K562 (cell line): ENCODE results near the gene VPS13D. TPM values are rescaled to one million over a fixed set of nuclear protein-coding genes. Genes with fewer than 3 reads are reported as not detected.

Experiments
- BHLHE40 ChIP-seq: IDR thresholded peaks from 2 replicates; pipeline ENCODE4 v1.6.1; 2011; ENCODE audit warnings: low read length, improper control_type of control experiment
- BRCA1 ChIP-seq, 2 experiments: fragments of 450-650 bp in 1 of 2; sonication (generic) in 1 of 2; formaldehyde crosslinking in 1 of 2; IDR thresholded peaks; 2 replicates each; pipeline versions ENCODE4 v1.5.0 to v1.6.1; 2017 to 2020; ENCODE audit warnings: mild to moderate bottlenecking in 1 of 2, missing genetic modification reagents in 1 of 2
- CEBPB ChIP-seq: fragments of 450-650 bp; IDR thresholded peaks from 2 replicates; pipeline ENCODE4 v1.6.1; 2016; ENCODE audit warnings: missing genetic modification characterization, missing compliant biosample characterization
- ELF1 ChIP-seq: fragments of 200-800 bp; sonication (Bioruptor generic); IDR thresholded peaks from 2 replicates; pipeline ENCODE4 v1.6.1; 2016; ENCODE audit warnings: missing genetic modification characterization, missing compliant biosample characterization
- GABPA ChIP-seq: fragments of 200-800 bp; sonication (Bioruptor generic); conservative IDR thresholded peaks from 2 replicates; pipeline ENCODE4 v1.6.1; 2016; ENCODE audit warnings: low read depth, missing genetic modification characterization, missing compliant biosample characterization
- ILF3 ChIP-seq: fragments of 450-650 bp; IDR thresholded peaks from 2 replicates; pipeline ENCODE4 v1.6.1; 2018; ENCODE audit warnings: antibody characterized with exemption, mild to moderate bottlenecking, moderate library complexity, borderline replicate concordance
- JUN ChIP-seq, 2 experiments: sonication (generic) in 1 of 2; formaldehyde crosslinking in 1 of 2; IDR thresholded peaks; 2 replicates each; pipeline versions ENCODE4 v1.6.1 to v1.8.0; 2012 to 2022; ENCODE audit warnings: borderline replicate concordance in 2 of 2, mild to moderate bottlenecking in 2 of 2, improper control_type of control experiment in 1 of 2, low read depth in 1 of 2, low read length in 1 of 2, missing genetic modification reagents in 1 of 2
- KLF10 ChIP-seq: fragments of 250-450 bp; sonication (Bioruptor Pico); IDR thresholded peaks from 2 replicates; pipeline ENCODE4 v1.6.1; 2021; ENCODE audit warnings: matching md5 sums
- L3MBTL2 ChIP-seq: fragments of 450-650 bp; IDR thresholded peaks from 2 replicates; pipeline ENCODE4 v1.6.1; 2016; ENCODE audit warnings: mild to moderate bottlenecking, moderate library complexity
- MCM2 ChIP-seq: fragments of 450-650 bp; IDR thresholded peaks from 2 replicates; pipeline ENCODE4 v1.6.1; 2017; ENCODE audit warnings: low read depth, mild to moderate bottlenecking
- MEIS2 ChIP-seq: fragments of 450-650 bp; IDR thresholded peaks from 2 replicates; pipeline ENCODE4 v1.6.1; 2014; ENCODE audit warnings: mild to moderate bottlenecking; ENCODE audit not compliant: partially characterized antibody
- SMAD1 ChIP-seq: fragments of 150-350 bp; IDR thresholded peaks from 2 replicates; pipeline ENCODE4 v1.6.1; 2014; ENCODE audit warnings: low read length, low read depth; ENCODE audit not compliant: partially characterized antibody
- TEAD1 ChIP-seq, 2 experiments: fragments of 450-650 bp in 1 of 2; sonication (generic) in 1 of 2; formaldehyde crosslinking; IDR thresholded peaks; 2 replicates each; pipeline versions ENCODE4 v1.4.0 to v1.8.0; 2020 to 2022; ENCODE audit warnings: mild to moderate bottlenecking in 2 of 2, missing genetic modification reagents in 1 of 2
- ZNF347 ChIP-seq: fragments of 450-650 bp; formaldehyde crosslinking; IDR thresholded peaks from 2 replicates; pipeline ENCODE4 v1.4.0; 2020; ENCODE audit warnings: low read depth, mild to moderate bottlenecking, moderate library complexity
- ZNF445 ChIP-seq: fragments of 250-450 bp; sonication (Bioruptor Pico); IDR thresholded peaks from 2 replicates; pipeline ENCODE4 v1.4.0; 2020; ENCODE audit warnings: low read depth, mild to moderate bottlenecking, moderate library complexity
- ZNF699 ChIP-seq: fragments of 250-450 bp; sonication (Bioruptor Pico); IDR thresholded peaks from 2 replicates; pipeline ENCODE4 v1.8.0; 2021; ENCODE audit warnings: mild to moderate bottlenecking, moderate library complexity; ENCODE audit not compliant: insufficient replicate concordance
- polyA plus RNA-seq, 8 experiments: library from polyadenylated mRNA; depleted of rRNA in 4 of 8; stranded (reverse) in 5 of 8; unstranded in 3 of 8; fragments of >200 nt; fragmentation: Nextera tagmentation in 2 of 8; fragmentation: Illumina TruSeq in 1 of 8; extraction: Ambion mirVana in 2 of 8; extraction: Trizol in 1 of 8; gene quantifications; 2 replicates each; pipeline versions ENCODE4 v1.2.1 to v1.2.3, GENCODE V29; 2011 to 2014; ENCODE audit warnings: inconsistent platforms in 1 of 8, missing spikeins in 1 of 8
- total RNA-seq, 7 experiments: library from RNA; depleted of rRNA in 6 of 7; stranded (reverse); fragments of >200 nt in 6 of 7; fragmentation: Illumina TruSeq in 2 of 7; extraction: Trizol in 2 of 7; gene quantifications; 2 replicates each; pipeline versions ENCODE4 v1.2.1 to v1.2.3, GENCODE V29; 2011 to 2021; ENCODE audit warnings: low replicate concordance in 1 of 7
- TF ChIP-seq, protein P1 (sequence below): fragments of 250-450 bp; sonication (Bioruptor Pico); IDR thresholded peaks from 2 replicates; pipeline ENCODE4 v1.9.0; 2021; ENCODE audit warnings: mild to moderate bottlenecking
- TF ChIP-seq, protein P2 (sequence below), 3 experiments: fragments of 200-800 bp in 1 of 3; sonication (Bioruptor generic) in 1 of 3; sonication (generic) in 1 of 3; formaldehyde crosslinking in 1 of 3; IDR thresholded peaks; 2 replicates each; pipeline versions ENCODE4 v1.6.1 to v1.8.0; 2016 to 2022; ENCODE audit warnings: mild to moderate bottlenecking in 2 of 3, missing compliant biosample characterization in 2 of 3, missing genetic modification characterization in 2 of 3, missing genetic modification reagents in 1 of 3
- TF ChIP-seq, protein P3 (sequence below): fragments of 250-450 bp; sonication (Bioruptor Pico); IDR thresholded peaks from 2 replicates; pipeline ENCODE4 v1.5.0; 2021; ENCODE audit warnings: mild to moderate bottlenecking, borderline replicate concordance
- TF ChIP-seq, protein P4 (sequence below): fragments of 250-450 bp; sonication (Bioruptor Pico); IDR thresholded peaks from 2 replicates; pipeline ENCODE4 v1.5.0; 2021

VPS13D gene
- total and polyA plus RNA-seq, 9 of the 15 experiments (the other 6 are each of a cell fraction or from before 2014, with no cell fraction given) = 6.1 to 51.5 (median 38.5) TPM

DNA sequence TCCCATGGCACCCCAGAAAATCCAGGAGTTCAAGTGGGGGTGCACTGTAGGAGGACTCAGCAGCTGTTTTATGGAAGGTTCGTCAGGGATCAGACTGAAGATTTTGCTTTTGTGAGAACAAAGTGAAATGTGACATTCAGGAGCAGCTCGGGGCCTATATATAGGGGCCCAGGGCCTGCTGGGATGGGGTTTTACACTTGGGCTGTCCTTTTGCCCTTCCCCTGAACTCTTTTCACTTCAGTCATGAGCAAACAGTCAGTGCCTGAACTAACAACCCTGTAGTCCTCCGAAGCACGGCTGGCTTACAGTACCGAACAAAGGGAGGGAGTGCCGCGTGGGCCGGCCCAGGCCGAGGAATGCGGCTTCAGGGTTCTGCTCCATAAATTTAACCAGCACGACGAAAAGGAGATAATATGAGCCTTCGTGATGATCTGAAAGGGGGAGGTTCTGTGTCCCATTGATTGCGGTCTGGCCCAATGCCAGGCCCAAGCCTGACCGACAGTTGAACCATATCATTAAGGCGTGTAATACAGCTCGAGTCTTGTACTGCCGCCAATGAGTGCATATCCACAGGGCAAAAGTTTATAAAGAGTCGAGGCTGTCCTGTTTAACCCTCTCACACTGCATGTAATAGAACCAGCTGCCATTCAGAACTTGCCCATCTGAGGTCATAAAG, 248.2 kb downstream of the VPS13D start (continued):
- TF ChIP-seq, protein P1, sequence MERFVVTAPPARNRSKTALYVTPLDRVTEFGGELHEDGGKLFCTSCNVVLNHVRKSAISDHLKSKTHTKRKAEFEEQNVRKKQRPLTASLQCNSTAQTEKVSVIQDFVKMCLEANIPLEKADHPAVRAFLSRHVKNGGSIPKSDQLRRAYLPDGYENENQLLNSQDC (CRISPR knock-in tag) = peak; percentile 70; the same call in 1 of the 2 replicates
- TF ChIP-seq ELF1 (tag) (no peak), SMAD1 (peak; percentile 98), MCM2 (no peak), ZNF699 (CRISPR knock-in tag) (no peak), KLF10 (CRISPR knock-in tag) (no peak), CEBPB (no peak), L3MBTL2 (peak; percentile 97), GABPA (tag) (no peak), MEIS2 (peak; percentile 99), ZNF347 (no peak), BHLHE40 (peak; percentile 94), ZNF445 (CRISPR knock-in tag) (no peak), JUN (IDR thresholded peaks at IDR 0.05; ENCODE audit: borderline replicate concordance, low read depth, low read length) (peak; percentile 65; the same call in 1 of the 2 replicates), JUN (CRISPR knock-in tag; IDR thresholded peaks at IDR 0.05; ENCODE audit: borderline replicate concordance) (0 out of 2 replicates have a peak, but pooled peaks have one; percentile 45), ILF3 (no peak), TEAD1 (CRISPR knock-in tag; IDR thresholded peaks at IDR 0.05) (peak; percentile 98), BRCA1 (IDR thresholded peaks at IDR 0.05) (no peak), BRCA1 (CRISPR knock-in tag; IDR thresholded peaks at IDR 0.05) (no peak)
- TF ChIP-seq, protein P2, sequence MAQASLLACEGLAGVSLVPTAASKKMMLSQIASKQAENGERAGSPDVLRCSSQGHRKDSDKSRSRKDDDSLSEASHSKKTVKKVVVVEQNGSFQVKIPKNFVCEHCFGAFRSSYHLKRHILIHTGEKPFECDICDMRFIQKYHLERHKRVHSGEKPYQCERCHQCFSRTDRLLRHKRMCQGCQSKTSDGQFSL (CRISPR knock-in tag; IDR thresholded peaks at IDR 0.05) = no peak
- TF ChIP-seq, protein P2 (tag; IDR thresholded peaks at IDR 0.05) = no peak; a peak in 1 of 4 replicates
- TF ChIP-seq, protein P3, sequence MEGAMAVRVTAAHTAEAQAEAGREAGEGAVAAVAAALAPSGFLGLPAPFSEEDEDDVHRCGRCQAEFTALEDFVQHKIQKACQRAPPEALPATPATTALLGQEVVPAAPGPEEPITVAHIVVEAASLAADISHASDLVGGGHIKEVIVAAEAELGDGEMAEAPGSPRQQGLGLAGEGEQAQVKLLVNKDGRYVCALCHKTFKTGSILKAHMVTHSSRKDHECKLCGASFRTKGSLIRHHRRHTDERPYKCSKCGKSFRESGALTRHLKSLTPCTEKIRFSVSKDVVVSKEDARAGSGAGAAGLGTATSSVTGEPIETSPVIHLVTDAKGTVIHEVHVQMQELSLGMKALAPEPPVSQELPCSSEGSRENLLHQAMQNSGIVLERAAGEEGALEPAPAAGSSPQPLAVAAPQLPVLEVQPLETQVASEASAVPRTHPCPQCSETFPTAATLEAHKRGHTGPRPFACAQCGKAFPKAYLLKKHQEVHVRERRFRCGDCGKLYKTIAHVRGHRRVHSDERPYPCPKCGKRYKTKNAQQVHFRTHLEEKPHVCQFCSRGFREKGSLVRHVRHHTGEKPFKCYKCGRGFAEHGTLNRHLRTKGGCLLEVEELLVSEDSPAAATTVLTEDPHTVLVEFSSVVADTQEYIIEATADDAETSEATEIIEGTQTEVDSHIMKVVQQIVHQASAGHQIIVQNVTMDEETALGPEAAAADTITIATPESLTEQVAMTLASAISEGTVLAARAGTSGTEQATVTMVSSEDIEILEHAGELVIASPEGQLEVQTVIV = no peak
- TF ChIP-seq, protein P4, sequence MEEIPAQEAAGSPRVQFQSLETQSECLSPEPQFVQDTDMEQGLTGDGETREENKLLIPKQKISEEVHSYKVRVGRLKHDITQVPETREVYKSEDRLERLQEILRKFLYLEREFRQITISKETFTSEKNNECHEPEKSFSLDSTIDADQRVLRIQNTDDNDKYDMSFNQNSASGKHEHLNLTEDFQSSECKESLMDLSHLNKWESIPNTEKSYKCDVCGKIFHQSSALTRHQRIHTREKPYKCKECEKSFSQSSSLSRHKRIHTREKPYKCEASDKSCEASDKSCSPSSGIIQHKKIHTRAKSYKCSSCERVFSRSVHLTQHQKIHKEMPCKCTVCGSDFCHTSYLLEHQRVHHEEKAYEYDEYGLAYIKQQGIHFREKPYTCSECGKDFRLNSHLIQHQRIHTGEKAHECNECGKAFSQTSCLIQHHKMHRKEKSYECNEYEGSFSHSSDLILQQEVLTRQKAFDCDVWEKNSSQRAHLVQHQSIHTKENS = no peak
